Measurements from ENCODE around the gene GRAMD1B.

GRAMD1B gene

GRCh38 chr11:123575441-123575840 lies 145.4 kb downstream of the GRAMD1B start:
- DNase-seq: no peak

- DNase-seq: no peak
Observed at GRCh38 chr11:123576082-123576481, 146.0 kb downstream of the GRAMD1B start.

DNA sequence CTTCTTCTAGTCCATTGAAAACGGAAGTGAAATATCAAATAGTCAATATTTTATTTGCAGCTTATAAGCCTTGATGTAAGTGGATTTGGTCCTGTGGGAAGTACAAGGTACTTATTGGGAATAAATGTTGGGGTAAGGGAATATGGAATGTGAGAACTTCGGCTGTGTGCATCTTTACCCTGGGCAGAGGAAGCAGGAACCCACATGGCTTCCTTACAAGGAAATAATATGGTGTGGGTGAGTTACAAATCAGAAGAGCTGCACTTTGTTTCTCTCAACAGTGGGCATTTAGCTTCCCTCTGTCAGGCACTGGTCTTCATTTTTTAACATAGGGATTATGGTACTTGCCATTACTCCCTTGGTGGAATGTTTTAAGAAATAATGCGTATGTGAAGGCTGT lies 146.4 kb downstream of the GRAMD1B start:
- DNase-seq: no peak

GRCh38 chr11:123577081-123577598 lies 147.1 kb downstream of the GRAMD1B start:
- DNase-seq: peak; percentile 14

GRCh38 chr11:123578778-123579481 lies 148.9 kb downstream of the GRAMD1B start:
- no peak for DNase-seq

GRCh38 chr11:123579482-123579812 lies 149.4 kb downstream of the GRAMD1B start:
- no peak for DNase-seq

- no peak for DNase-seq
Observed at GRCh38 chr11:123580137-123580536, 150.1 kb downstream of the GRAMD1B start.

- no peak for DNase-seq
Observed at GRCh38 chr11:123580557-123581275, 150.6 kb downstream of the GRAMD1B start.

GRCh38 chr11:123581651-123582399 lies 151.8 kb downstream of the GRAMD1B start:
- no peak for DNase-seq

DNA sequence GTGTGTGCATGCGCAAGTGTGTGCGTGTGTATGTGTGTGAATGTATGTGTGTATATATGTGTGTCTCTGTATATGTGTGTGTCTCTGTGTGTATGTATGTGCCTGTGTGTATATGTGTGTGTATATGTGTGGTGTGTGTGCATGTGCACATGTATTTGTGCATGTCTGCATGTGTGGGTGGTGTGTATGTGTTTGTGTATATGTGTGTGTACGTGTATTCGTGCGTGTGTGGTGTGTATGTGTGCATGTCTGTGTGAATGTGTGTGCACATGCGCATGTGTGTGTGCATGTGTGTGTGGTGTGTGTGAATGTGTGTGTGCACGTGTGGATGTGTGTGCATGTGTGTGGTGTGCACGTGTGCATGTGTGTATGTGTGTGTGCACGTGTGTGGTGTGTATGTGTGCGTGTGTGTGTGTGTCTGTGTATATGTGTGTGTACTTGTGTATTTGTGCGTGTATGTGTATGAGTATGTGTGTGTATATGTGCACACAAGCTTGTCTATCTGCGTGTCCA lies 153.0 kb downstream of the GRAMD1B start:
- no peak for DNase-seq

DNA sequence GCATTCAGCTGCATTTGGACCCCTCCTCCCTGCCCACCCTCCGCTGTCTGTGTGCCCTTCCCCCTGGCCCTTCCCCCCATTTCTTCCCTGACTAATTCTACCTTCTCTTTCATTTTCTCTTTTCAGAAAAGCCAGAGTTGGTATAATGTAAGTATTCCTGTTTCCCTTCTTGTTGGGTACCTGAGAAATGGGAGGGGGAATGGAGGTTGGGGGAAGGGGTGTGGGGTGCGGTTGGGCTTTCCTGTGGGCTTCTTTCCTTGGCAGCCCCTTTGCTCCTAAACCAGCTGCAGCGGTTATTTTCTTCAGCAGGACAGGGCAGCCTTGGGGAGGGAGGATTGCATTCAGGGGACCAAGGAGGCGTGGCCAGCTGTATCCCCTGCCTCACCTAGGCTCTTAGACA lies 154.1 kb downstream of the GRAMD1B start:
- no peak for DNase-seq

- no peak for DNase-seq
Observed at GRCh38 chr11:123584737-123585136, 154.7 kb downstream of the GRAMD1B start.

GRCh38 chr11:123585206-123585605 lies 155.1 kb downstream of the GRAMD1B start:
- no peak for DNase-seq

- DNase-seq: no peak
Observed at GRCh38 chr11:123585706-123586105, 155.6 kb downstream of the GRAMD1B start.

DNA sequence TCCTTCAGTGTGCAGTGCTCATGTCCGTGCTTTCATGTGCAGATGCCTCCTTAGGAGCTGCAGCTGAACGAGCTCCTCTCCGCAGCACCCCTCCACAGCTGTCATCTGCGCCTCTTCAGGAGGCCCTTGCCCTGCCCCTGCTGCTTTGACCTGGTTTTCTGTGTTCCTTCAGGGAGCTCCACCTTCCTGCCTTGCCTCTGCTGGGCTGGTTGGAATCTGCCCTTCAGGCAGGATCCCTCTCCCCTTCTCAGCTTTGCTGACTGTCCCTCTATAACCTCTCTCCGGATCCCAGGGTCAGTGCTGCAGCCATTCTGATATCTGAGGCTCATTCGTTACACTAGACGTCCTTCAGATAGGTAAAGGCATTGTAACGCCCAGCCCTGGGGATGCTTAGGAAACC lies 156.5 kb downstream of the GRAMD1B start:
- no peak for DNase-seq

- no peak for DNase-seq
Observed at GRCh38 chr11:123587044-123587443, 157.0 kb downstream of the GRAMD1B start.

DNA sequence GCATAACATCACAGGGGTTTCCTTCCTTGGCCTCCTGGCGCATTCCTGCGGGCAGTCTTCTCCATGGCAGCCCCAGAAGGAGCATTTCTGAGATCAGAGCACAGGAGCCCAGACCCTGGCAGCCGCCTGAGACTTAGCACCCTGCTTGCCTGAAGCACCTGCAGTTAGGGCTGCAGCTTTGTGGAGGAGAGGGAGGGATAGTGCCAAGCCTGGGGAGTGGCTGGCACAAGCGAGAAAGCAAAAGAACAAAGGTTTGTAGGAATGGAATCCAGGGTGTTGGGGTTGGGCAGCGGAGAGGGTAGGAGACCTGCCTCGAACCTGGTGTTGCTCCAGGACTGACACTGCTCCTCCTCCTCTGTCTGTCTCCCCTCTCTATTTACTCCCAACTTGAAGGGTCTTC lies 157.5 kb downstream of the GRAMD1B start:
- DNase-seq: no peak

DNA sequence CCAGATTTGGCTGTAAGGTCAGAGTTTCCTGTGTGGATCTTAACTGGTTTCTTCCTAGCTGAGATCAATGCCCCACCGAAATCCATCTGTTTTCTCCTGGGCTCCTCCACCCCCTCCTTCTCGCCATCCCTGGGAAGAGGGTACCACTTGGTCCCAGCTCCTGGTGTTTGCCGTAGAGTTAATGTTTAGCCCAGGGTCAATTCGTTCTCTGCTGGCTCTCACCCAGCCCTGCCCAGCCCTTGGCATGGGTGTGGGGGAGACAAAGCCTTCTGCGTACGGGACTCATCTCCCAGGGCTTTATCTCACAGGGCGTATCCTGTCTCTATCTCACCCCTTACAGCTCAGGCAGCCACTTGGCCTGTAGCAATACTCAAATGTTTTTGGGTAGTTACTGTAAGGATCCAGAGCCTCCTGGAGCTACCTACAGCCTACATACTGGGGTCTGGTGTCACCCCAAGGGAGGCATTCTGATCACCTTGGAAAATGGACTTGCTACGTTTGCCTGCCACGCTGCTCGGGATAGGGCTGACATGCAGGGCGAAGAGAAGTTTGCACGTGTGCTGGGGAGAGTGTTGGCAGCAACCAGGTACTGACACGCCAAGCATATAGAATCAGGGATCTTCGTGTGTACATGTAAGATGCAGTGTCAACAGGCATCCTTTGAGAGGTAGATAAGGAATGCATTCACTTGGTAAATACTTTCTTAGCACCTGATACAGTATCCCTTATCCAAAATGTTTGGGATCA lies 158.2 kb downstream of the GRAMD1B start:
- DNase-seq: no peak

GRCh38 chr11:123588864-123589262 lies 158.8 kb downstream of the GRAMD1B start:
- DNase-seq: no peak

DNA sequence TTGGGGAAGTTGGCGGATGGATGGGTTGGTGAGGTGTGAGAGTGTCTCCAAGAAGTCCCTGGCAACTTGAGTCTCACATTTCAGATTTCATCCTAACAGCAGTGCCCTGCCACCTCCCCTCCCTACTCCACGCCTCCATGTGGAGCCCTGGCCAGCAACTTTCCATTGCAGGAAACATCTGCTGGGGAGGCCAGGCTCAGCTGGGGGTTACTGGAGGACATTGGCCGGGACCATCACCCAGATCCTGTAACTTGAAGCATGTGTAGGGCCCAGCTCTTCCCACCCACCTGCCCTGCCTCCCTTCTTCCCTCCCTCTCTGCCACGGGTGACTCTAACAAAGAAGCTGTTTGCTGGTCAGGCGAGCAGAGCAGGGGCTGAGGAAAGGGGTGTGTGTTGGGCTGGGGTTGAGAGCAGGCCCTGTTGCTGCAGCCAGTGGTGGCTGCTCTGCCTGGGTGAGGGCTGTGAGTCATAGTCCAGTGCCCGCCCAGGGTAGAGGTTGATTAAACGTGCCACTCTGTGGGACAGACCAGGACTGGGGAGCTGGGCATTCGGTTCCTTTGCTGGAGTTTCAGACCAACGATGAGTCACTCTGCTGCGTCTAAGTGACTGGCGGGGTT lies 160.3 kb downstream of the GRAMD1B start:
- no peak for DNase-seq

GRCh38 chr11:123593570-123593969 lies 163.5 kb downstream of the GRAMD1B start:
- no peak for DNase-seq

GRCh38 chr11:123594188-123594901 lies 164.3 kb downstream of the GRAMD1B start:
- DNase-seq: no peak

All from GDM1 (cell line).